MM.1S (cell line): Measurements from ENCODE around the gene SPRED1.
A peak's percentile ranks its signal among the peaks of the same experiment; 100 is the strongest.

Source experiments
- EZH2phosphoT487 ChIP-seq: fragments of 300-600 bp; sonication (generic); IDR thresholded peaks from 2 replicates; pipeline ENCODE4 v1.6.1; 2018; ENCODE audit warnings: antibody characterized with exemption, low read length
- TF ChIP-seq, protein P1 (sequence below): fragments of 300-600 bp; sonication (generic); IDR thresholded peaks from 2 replicates; pipeline ENCODE4 v1.5.1; 2016; ENCODE audit warnings: antibody characterized with exemption, low read length, mixed read lengths

GRCh38 chr15:38389924-38390542, 137.4 kb downstream of the SPRED1 start:
- no peak for TF ChIP-seq EZH2phosphoT487
- TF ChIP-seq, protein P1, sequence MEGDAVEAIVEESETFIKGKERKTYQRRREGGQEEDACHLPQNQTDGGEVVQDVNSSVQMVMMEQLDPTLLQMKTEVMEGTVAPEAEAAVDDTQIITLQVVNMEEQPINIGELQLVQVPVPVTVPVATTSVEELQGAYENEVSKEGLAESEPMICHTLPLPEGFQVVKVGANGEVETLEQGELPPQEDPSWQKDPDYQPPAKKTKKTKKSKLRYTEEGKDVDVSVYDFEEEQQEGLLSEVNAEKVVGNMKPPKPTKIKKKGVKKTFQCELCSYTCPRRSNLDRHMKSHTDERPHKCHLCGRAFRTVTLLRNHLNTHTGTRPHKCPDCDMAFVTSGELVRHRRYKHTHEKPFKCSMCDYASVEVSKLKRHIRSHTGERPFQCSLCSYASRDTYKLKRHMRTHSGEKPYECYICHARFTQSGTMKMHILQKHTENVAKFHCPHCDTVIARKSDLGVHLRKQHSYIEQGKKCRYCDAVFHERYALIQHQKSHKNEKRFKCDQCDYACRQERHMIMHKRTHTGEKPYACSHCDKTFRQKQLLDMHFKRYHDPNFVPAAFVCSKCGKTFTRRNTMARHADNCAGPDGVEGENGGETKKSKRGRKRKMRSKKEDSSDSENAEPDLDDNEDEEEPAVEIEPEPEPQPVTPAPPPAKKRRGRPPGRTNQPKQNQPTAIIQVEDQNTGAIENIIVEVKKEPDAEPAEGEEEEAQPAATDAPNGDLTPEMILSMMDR = peak; percentile 92
